Measurements from ENCODE around the gene MRPL21. TPM values are rescaled to one million over a fixed set of nuclear protein-coding genes. Genes with fewer than 3 reads are reported as not detected.

The MRPL21 gene
- total and polyA plus RNA-seq, 2 of the 8 experiments (the other 6 are each of a cell fraction or from before 2014, with no cell fraction given) = 102 to 107 TPM

GRCh38 chr11:68870470-68870869 is 33.2 kb downstream of the MRPL21 start:
- no peak for DNase-seq (ENCODE audit: low read depth in 1 of 2, low spot score in 2 of 2)
- Histone ChIP-seq H3K56ac (replicated peaks; ENCODE audit: insufficient read length, low read depth, low read length) (no peak overlapping the region), H4K8ac (ENCODE audit: extremely low read depth, insufficient read depth, low read length) (peak overlapping the region; percentile 75; the same call in 1 of the 2 replicates), H3K27me3 (replicated peaks in 1 of 4; ENCODE audit: control insufficient read depth in 3 of 4, extremely low read depth in 1 of 4, insufficient read depth in 3 of 4, low read length in 3 of 4) (peaks cover 0 to 3% (median 0%) of the 10 kb centered on the region in 4 experiments; a peak in 2 of 7 replicates), H3K4me2 (ENCODE audit: insufficient read depth in 1 of 2, low read depth in 2 of 2, low read length in 2 of 2) (peak overlapping the region; percentile 60 to 72), H3K23me2 (ENCODE audit: low read depth, low read length) (no peaks in the 10 kb centered on the region), H2BK20ac (ENCODE audit: low read length) (no peak overlapping the region), H2BK120ac (replicated peaks; ENCODE audit: low read depth, low read length) (no peak overlapping the region), H3K79me1 (ENCODE audit: low read depth, low read length) (no peaks in the 10 kb centered on the region), H2AK5ac (ENCODE audit: low read depth, low read length) (no peak overlapping the region), H3K18ac (ENCODE audit: extremely low read depth, low read length) (no peak overlapping the region), H3K4me1 (replicated peaks in 1 of 4; ENCODE audit: control insufficient read depth in 3 of 4, insufficient read depth in 4 of 4, low read length in 3 of 4) (peaks cover 2 to 10% (median 6%) of the 10 kb centered on the region in 4 experiments; a peak in 6 of 7 replicates), H3K79me2 (ENCODE audit: control insufficient read depth in 1 of 2, insufficient read depth in 2 of 2, low read length in 2 of 2) (no peaks in the 10 kb centered on the region), H2BK15ac (ENCODE audit: low read length) (no peak overlapping the region), H3K4ac (replicated peaks; ENCODE audit: insufficient read length, low read depth, low read length) (no peak overlapping the region), H2BK12ac (ENCODE audit: low read depth, low read length) (peak overlapping the region; percentile 60; the same call in 1 of the 2 replicates), H3K9ac (replicated peaks in 1 of 4; ENCODE audit: extremely low read depth in 1 of 4, low read depth in 3 of 4, low read length in 3 of 4) (peak overlapping the region in 1 of 4 experiments; percentile 42; a peak in 2 of 7 replicates), H4K91ac (replicated peaks; ENCODE audit: insufficient read length, low read length) (no peak overlapping the region), H3K14ac (ENCODE audit: insufficient read length) (no peak overlapping the region), H4K20me1 (replicated peaks in 1 of 2; ENCODE audit: control insufficient read depth in 1 of 2, insufficient read depth in 2 of 2, low read length in 2 of 2) (no peaks in the 10 kb centered on the region), H3K4me3 (ENCODE audit: extremely low read depth in 1 of 4, insufficient read depth in 2 of 4, low read depth in 3 of 4, low read length in 4 of 4) (peak overlapping the region in 3 of 4 experiments; percentile 14 to 40 (median 26); a peak in 4 of 8 replicates), H2AFZ (ENCODE audit: low read length) (peak overlapping the region; percentile 62), H2BK5ac (ENCODE audit: low read depth, low read length) (no peak overlapping the region; the same call in 1 of the 2 replicates), H3K36me3 (ENCODE audit: control insufficient read depth in 2 of 4, insufficient read depth in 4 of 4, low read length in 3 of 4) (no peaks in the 10 kb centered on the region), H3K9me3 (ENCODE audit: insufficient read depth in 2 of 2, low read depth in 1 of 2, low read length in 1 of 2) (no peaks in the 10 kb centered on the region), H4K5ac (ENCODE audit: insufficient read length, low read depth, low read length) (no peak overlapping the region), H3K27ac (ENCODE audit: low read depth, low read length) (no peak overlapping the region), H3K23ac (ENCODE audit: insufficient read length) (no peak overlapping the region)
- no peak for FAIRE-seq
- TF ChIP-seq TAF1 (IDR thresholded peaks at IDR 0.05; ENCODE audit: low read depth, low read length) = 0 out of 2 replicates have a peak, but pooled peaks have one; percentile 33
- no peak for TF ChIP-seq EZH2 (IDR thresholded peaks at IDR 0.05; ENCODE audit: low read depth, low read length, severe bottlenecking)
- 56% methylated on average over 7 of the region's 9 CpGs; no CpG with 5 or more reads in 1 of the 2 experiments for WGBS, 2 experiments (ENCODE audit: extremely low coverage in 1 of 2, insufficient coverage in 1 of 2, insufficient read length in 1 of 2, insufficient replicate concordance in 2 of 2, low coverage in 1 of 2, low lambda C conversion rate in 2 of 2, missing lambda C conversion rate in 1 of 2)
- CTCF ChIA-PET (ENCODE audit: partially characterized antibody) = interaction anchor here (0.8 to 1.3 kb wide), 3 partner anchors 14 to 388 kb away, joined by 4 read pairs; no protein-coding TSS in a partner anchor
- POLR2A ChIA-PET (ENCODE audit: partially characterized antibody) = interaction anchor here (1.2 kb wide), 1 partner anchor 11 kb away, joined by 3 read pairs; no protein-coding TSS in a partner anchor
